Gastroesophageal sphincter (tissue), 4 donors: ENCODE results near the gene CPN2. TPM values are rescaled to one million over a fixed set of nuclear protein-coding genes. Genes with fewer than 3 reads are reported as not detected.

Source experiments
- ATAC-seq: fragments of 150-250 bp; one replicate; pipeline ENCODE4 v1.9.1; 2016; ENCODE audit warnings: mild to moderate bottlenecking, moderate library complexity
- H3K27ac ChIP-seq, 4 donors: fragments of 200-600 bp; sonication (generic) in 3 of 4; 1 replicate in 3 of 4; 2 replicates in 1 of 4; pipeline ENCODE4 v1.5.1; 2016 to 2019
- H3K27me3 ChIP-seq: fragments of 200-600 bp; sonication (generic); one replicate; pipeline ENCODE4 v1.5.1; 2019
- H3K36me3 ChIP-seq, 2 donors: fragments of 200-600 bp; sonication (generic); one replicate each; pipeline ENCODE4 v1.5.1; 2019; ENCODE audit warnings: control low read depth in 1 of 2
- H3K4me1 ChIP-seq, 3 donors: fragments of 200-600 bp; sonication (generic); 1 replicate in 2 of 3; 2 replicates in 1 of 3; pipeline ENCODE4 v1.5.1; 2016 to 2019; ENCODE audit warnings: control low read depth in 2 of 3
- H3K4me3 ChIP-seq, 2 donors: fragments of 200-600 bp; sonication (generic); one replicate each; pipeline ENCODE4 v1.5.1; 2019; ENCODE audit warnings: mild to moderate bottlenecking in 1 of 2, moderate library complexity in 1 of 2
- H3K9me3 ChIP-seq, 3 donors: fragments of 200-600 bp; sonication (generic); one replicate each; pipeline ENCODE4 v1.5.1; 2017 to 2019; ENCODE audit warnings: control low read depth in 2 of 3
- EP300 ChIP-seq: sonication (generic); formaldehyde crosslinking; IDR thresholded peaks from one replicate; pipeline ENCODE4 v1.6.1; 2017; ENCODE audit warnings: antibody characterized with exemption, mild to moderate bottlenecking
- POLR2A ChIP-seq, 2 donors: fragments of 450-650 bp; IDR thresholded peaks; one replicate each; pipeline ENCODE4 v1.6.1; 2017; ENCODE audit warnings: antibody characterized with exemption in 2 of 2, mild to moderate bottlenecking in 2 of 2, moderate library complexity in 1 of 2
- POLR2AphosphoS5 ChIP-seq: sonication (generic); formaldehyde crosslinking; IDR thresholded peaks from one replicate; pipeline ENCODE4 v1.6.1; 2017; ENCODE audit warnings: antibody characterized with exemption
- WGBS, 2 donors: methylation state at CpG; one replicate each; pipeline ENCODE4 v1.1.5; 2018; ENCODE audit warnings: low coverage in 1 of 2; 5-methylcytosine and 5-hydroxymethylcytosine counted together
- total RNA-seq, 4 donors: library from RNA; depleted of rRNA; stranded (reverse); fragments of >200 nt; gene quantifications; one replicate each; pipeline ENCODE4 v1.1.0, GENCODE V29; 2016
- TF ChIP-seq, protein P1 (sequence below), 4 experiments: fragments of 200-600 bp in 2 of 4; fragments of 450-650 bp in 2 of 4; sonication (generic) in 1 of 4; IDR thresholded peaks; one replicate each; pipeline ENCODE4 v1.5.1; 2017 to 2019; ENCODE audit warnings: antibody characterized with exemption in 4 of 4, mild to moderate bottlenecking in 2 of 4, moderate library complexity in 2 of 4

Gene CPN2
- total RNA-seq, 4 donors from 2014 or later, result not detected

GRCh38 chr3:194342861-194343560 lies 8.1 kb downstream of the CPN2 start:
- Histone ChIP-seq H3K4me1 (no peaks in the 10 kb centered on the region), H3K27me3 (peaks cover 21% of the 10 kb centered on the region), H3K4me3 (no peak overlapping the region), H3K9me3 (no peaks in the 10 kb centered on the region), H3K27ac (no peak overlapping the region), H3K36me3 (no peaks in the 10 kb centered on the region)
- ATAC-seq, result no peak
- 57 to 75% methylated on average over 3 to 9 of the region's 9 CpGs for WGBS, 2 donors
- TF ChIP-seq POLR2A (IDR thresholded peaks at IDR 0.05), result no peak
- no peak for TF ChIP-seq POLR2AphosphoS5
- TF ChIP-seq, protein P1, sequence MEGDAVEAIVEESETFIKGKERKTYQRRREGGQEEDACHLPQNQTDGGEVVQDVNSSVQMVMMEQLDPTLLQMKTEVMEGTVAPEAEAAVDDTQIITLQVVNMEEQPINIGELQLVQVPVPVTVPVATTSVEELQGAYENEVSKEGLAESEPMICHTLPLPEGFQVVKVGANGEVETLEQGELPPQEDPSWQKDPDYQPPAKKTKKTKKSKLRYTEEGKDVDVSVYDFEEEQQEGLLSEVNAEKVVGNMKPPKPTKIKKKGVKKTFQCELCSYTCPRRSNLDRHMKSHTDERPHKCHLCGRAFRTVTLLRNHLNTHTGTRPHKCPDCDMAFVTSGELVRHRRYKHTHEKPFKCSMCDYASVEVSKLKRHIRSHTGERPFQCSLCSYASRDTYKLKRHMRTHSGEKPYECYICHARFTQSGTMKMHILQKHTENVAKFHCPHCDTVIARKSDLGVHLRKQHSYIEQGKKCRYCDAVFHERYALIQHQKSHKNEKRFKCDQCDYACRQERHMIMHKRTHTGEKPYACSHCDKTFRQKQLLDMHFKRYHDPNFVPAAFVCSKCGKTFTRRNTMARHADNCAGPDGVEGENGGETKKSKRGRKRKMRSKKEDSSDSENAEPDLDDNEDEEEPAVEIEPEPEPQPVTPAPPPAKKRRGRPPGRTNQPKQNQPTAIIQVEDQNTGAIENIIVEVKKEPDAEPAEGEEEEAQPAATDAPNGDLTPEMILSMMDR (IDR thresholded peaks at IDR 0.05), result no peak
- no peak for TF ChIP-seq EP300

DNA sequence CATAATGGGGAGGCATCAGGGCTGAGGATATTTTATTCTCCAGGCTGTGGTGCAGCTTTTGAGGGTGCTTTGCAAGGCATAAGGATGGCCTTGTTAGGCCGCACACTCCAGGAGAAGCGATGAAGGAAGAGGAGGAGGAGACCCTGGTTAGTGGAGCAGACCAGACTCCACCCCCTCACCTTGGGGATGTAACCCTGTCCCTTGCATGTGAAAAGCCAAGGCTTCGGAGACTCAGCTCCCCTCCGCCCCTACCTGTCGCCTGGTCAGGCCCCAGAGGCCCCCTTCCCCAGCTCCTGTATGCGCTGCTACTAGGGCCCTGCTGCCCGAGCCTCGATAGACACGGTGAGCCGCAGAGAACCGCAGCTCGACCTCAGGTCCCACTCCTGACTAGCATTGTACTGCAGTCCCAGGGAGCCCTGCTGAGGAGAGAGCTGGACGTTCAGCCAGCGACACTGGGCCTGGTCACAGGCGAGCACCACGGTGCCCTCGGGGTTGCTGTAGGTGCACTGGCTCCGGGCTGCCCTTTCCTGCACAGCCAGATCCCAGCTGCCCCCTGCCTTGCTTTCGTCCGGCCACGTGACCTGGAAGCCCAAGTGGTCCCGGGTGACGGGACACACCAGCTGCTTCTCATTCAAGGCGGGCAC lies 10.2 kb downstream of the CPN2 start:
- Histone ChIP-seq H3K4me1 (no peaks in the 10 kb centered on the region), H3K36me3 (no peaks in the 10 kb centered on the region), H3K9me3 (no peaks in the 10 kb centered on the region), H3K27ac (no peak overlapping the region), H3K4me3 (no peak overlapping the region), H3K27me3 (peaks cover 34% of the 10 kb centered on the region)
- WGBS, 2 donors, result 100% methylated on average over 1 to 2 of the region's 24 CpGs
- TF ChIP-seq EP300 (no peak), POLR2AphosphoS5 (no peak), POLR2A (IDR thresholded peaks at IDR 0.05) (no peak)
- TF ChIP-seq, protein P1 (IDR thresholded peaks at IDR 0.05), result no peak
- no peak for ATAC-seq

DNA sequence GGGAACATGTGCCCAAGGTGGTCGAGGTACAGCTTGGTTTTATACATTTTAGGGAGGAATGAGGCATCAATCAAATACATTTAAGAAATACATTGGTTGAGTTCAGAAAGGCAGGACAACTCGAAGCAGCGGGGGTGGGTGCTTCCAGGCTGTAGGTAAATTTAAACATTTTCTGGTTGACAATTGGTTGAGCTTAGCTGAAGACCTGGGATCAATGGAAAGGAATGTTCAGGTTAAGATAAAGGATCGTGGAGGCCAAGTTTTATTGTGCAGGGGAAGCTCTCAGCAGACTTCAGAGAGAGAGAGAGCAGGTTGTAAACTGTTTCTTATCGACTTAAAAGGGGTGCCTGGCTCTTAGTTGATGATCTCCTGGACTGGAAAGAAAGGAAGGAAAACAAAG lies 11.3 kb downstream of the CPN2 start:
- no peak for TF ChIP-seq POLR2A (IDR thresholded peaks at IDR 0.05)
- TF ChIP-seq POLR2AphosphoS5, result no peak
- no peak for TF ChIP-seq EP300
- TF ChIP-seq, protein P1 (IDR thresholded peaks at IDR 0.05), result no peak
- 55 to 67% methylated on average over 5 of the region's 5 CpGs for WGBS, 2 donors
- no peak for ATAC-seq
- Histone ChIP-seq H3K9me3 (no peaks in the 10 kb centered on the region), H3K27me3 (peaks cover 24% of the 10 kb centered on the region), H3K4me3 (no peak overlapping the region), H3K36me3 (no peaks in the 10 kb centered on the region), H3K27ac (no peak overlapping the region), H3K4me1 (no peaks in the 10 kb centered on the region)

- Histone ChIP-seq H3K36me3 (no peaks in the 10 kb centered on the region), H3K27me3 (peaks cover 21% of the 10 kb centered on the region), H3K4me3 (no peak overlapping the region), H3K27ac (no peak overlapping the region), H3K9me3 (no peaks in the 10 kb centered on the region), H3K4me1 (no peaks in the 10 kb centered on the region)
- no peak for ATAC-seq
- 72 to 86% methylated on average over 1 to 4 of the region's 9 CpGs for WGBS, 2 donors
- no peak for TF ChIP-seq POLR2A (IDR thresholded peaks at IDR 0.05)
- TF ChIP-seq EP300, result no peak
Observed at GRCh38 chr3:194339356-194339755, 11.8 kb downstream of the CPN2 start.

DNA sequence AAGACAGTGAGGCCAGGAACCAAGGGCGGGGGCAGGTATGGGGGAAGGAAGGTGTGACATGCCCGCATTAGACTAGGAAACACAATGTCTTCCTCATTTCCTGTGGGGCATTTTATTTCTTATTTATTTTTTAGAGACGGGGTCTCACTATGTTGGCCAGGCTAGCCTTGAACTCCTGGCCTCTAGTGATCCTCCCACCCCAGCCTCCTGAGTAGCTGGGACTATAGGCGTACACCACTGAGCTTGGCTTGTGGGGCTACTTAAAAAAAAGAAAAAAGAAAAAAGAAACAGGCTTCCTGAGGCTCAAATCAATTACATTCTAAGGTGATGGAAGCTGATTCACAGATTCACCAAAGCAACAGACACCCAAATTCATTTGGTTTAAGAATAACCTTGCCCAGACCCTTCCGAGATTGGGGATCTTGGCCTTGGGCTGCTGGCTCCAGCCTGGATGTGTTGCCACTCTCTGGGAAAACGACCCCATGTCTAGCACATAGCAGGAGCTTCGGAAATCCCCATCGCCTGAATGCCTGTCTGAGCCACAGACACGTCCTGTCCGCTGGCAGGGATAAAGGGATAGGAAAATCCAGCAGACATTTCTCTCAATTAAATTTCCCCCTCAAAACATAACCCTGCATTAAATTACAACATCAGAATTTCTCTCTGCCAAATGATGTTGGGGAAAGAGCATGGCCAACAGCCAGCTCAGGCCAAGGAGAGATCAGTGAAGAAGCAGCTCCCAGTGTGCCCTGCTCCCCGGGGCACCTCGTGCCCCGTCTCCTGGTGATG lies 13.0 kb downstream of the CPN2 start:
- Histone ChIP-seq H3K27ac (no peak overlapping the region), H3K27me3 (peaks cover 21% of the 10 kb centered on the region), H3K4me1 (peaks cover 0 to 9% (median 5%) of the 10 kb centered on the region in 3 donors), H3K36me3 (no peaks in the 10 kb centered on the region), H3K4me3 (no peak overlapping the region), H3K9me3 (no peaks in the 10 kb centered on the region)
- ATAC-seq, result no peak
- WGBS, 2 donors, result 61 to 79% methylated on average over 4 to 13 of the region's 13 CpGs
- TF ChIP-seq EP300 (no peak), POLR2A (IDR thresholded peaks at IDR 0.05) (no peak)
- TF ChIP-seq, protein P1 (IDR thresholded peaks at IDR 0.05), result no peak
